ENCODE results near the gene POC1B. TPM values are rescaled to one million over a fixed set of nuclear protein-coding genes. Genes with fewer than 3 reads are reported as not detected.

The POC1B gene
- total RNA-seq, 2 donors from 2014 or later: 53.8 to 64.3 TPM

GRCh38 chr12:89504560-89505346 is 21.1 kb downstream of the POC1B start:
- Mint-ChIP-seq H3K36me3 (ENCODE audit: insufficient read depth in 2 of 2) (peaks cover 1 to 6% of the 10 kb centered on the region in 2 donors), H3K9me3 (no peaks in the 10 kb centered on the region), H3K4me3 (no peak overlapping the region), H3K27me3 (ENCODE audit: low read depth) (no peaks in the 10 kb centered on the region), H3K27ac (peak overlapping the region; percentile 27), H3K4me1 (ENCODE audit: low read depth) (peaks cover 6% of the 10 kb centered on the region)
- ATAC-seq (replicated peaks in 1 of 2): no peak
- no peak for DNase-seq

GRCh38 chr12:89501793-89502192 is 24.1 kb downstream of the POC1B start:
- Mint-ChIP-seq H3K27me3 (ENCODE audit: low read depth) (no peaks in the 10 kb centered on the region), H3K27ac (no peak overlapping the region)
- no peak for ATAC-seq (replicated peaks in 1 of 2)

GRCh38 chr12:89499857-89500256 is 26.0 kb downstream of the POC1B start:
- H3K4me3 Mint-ChIP-seq: no peak overlapping the region
- DNase-seq: no peak
- no peaks in the 10 kb centered on the region for H3K9me3 Mint-ChIP-seq

More at GRCh38 chr12:89501793-89502192, 24.1 kb downstream of the POC1B start:
- H3K36me3 Mint-ChIP-seq (ENCODE audit: insufficient read depth in 2 of 2): peaks cover 1 to 6% of the 10 kb centered on the region in 2 donors
- H3K4me3 Mint-ChIP-seq: no peak overlapping the region
- DNase-seq: no peak
- no peaks in the 10 kb centered on the region for H3K9me3 Mint-ChIP-seq
- peaks cover 6% of the 10 kb centered on the region for H3K4me1 Mint-ChIP-seq (ENCODE audit: low read depth)

GRCh38 chr12:89497467-89497866 is 28.4 kb downstream of the POC1B start:
- H3K4me1 Mint-ChIP-seq (ENCODE audit: low read depth): peaks cover 25% of the 10 kb centered on the region
- no peak overlapping the region for H3K27ac Mint-ChIP-seq
- H3K27me3 Mint-ChIP-seq (ENCODE audit: low read depth): no peaks in the 10 kb centered on the region
- no peak for ATAC-seq (replicated peaks in 1 of 2)
- H3K9me3 Mint-ChIP-seq: peaks cover 2 to 3% of the 10 kb centered on the region in 2 donors
- no peak overlapping the region for H3K4me3 Mint-ChIP-seq
- DNase-seq: no peak
- peaks cover 7 to 8% of the 10 kb centered on the region in 2 donors for H3K36me3 Mint-ChIP-seq (ENCODE audit: insufficient read depth in 2 of 2)

More at GRCh38 chr12:89499857-89500256, 26.0 kb downstream of the POC1B start:
- Mint-ChIP-seq H3K27me3 (ENCODE audit: low read depth) (no peaks in the 10 kb centered on the region), H3K4me1 (ENCODE audit: low read depth) (peaks cover 11% of the 10 kb centered on the region), H3K27ac (no peak overlapping the region), H3K36me3 (ENCODE audit: insufficient read depth in 2 of 2) (peaks cover 1 to 5% of the 10 kb centered on the region in 2 donors)
- ATAC-seq (replicated peaks in 1 of 2): no peak

GRCh38 chr12:89497005-89497404 is 28.8 kb downstream of the POC1B start:
- H3K36me3 Mint-ChIP-seq (ENCODE audit: insufficient read depth in 2 of 2): peaks cover 5 to 8% of the 10 kb centered on the region in 2 donors
- DNase-seq (no peak), ATAC-seq (replicated peaks in 1 of 2) (no peak)
- no peak overlapping the region for H3K27ac Mint-ChIP-seq
- no peaks in the 10 kb centered on the region for H3K27me3 Mint-ChIP-seq (ENCODE audit: low read depth)
- H3K9me3 Mint-ChIP-seq: peaks cover 2 to 3% of the 10 kb centered on the region in 2 donors
- peaks cover 25% of the 10 kb centered on the region for H3K4me1 Mint-ChIP-seq (ENCODE audit: low read depth)
- no peak overlapping the region for H3K4me3 Mint-ChIP-seq

GRCh38 chr12:89494411-89495231 is 31.2 kb downstream of the POC1B start:
- H3K27me3 Mint-ChIP-seq (ENCODE audit: low read depth): no peaks in the 10 kb centered on the region
- H3K27ac Mint-ChIP-seq: peak overlapping the region; percentile 85
- peak overlapping the region; percentile 61 to 72 for H3K4me3 Mint-ChIP-seq
- H3K9me3 Mint-ChIP-seq: peaks cover 2 to 3% of the 10 kb centered on the region in 2 donors
- peaks cover 8 to 10% of the 10 kb centered on the region in 2 donors for H3K36me3 Mint-ChIP-seq (ENCODE audit: insufficient read depth in 2 of 2)
- DNase-seq: peak; percentile 63 to 72
- H3K4me1 Mint-ChIP-seq (ENCODE audit: low read depth): peaks cover 25% of the 10 kb centered on the region
- ATAC-seq (replicated peaks in 1 of 2): peak; percentile 90 to 92

- peak overlapping the region; percentile 85 for H3K27ac Mint-ChIP-seq
- H3K4me1 Mint-ChIP-seq (ENCODE audit: low read depth): peaks cover 25% of the 10 kb centered on the region
- DNase-seq (no peak), ATAC-seq (replicated peaks in 1 of 2) (no peak)
- H3K27me3 Mint-ChIP-seq (ENCODE audit: low read depth): no peaks in the 10 kb centered on the region
- peaks cover 8 to 10% of the 10 kb centered on the region in 2 donors for H3K36me3 Mint-ChIP-seq (ENCODE audit: insufficient read depth in 2 of 2)
- peak overlapping the region; percentile 61 to 72 for H3K4me3 Mint-ChIP-seq
- peaks cover 2 to 3% of the 10 kb centered on the region in 2 donors for H3K9me3 Mint-ChIP-seq
These were observed 32.1 kb downstream of the POC1B start for GRCh38 chr12:89493670-89494302.

GRCh38 chr12:89492883-89493282 is 33.0 kb downstream of the POC1B start:
- peak overlapping the region; percentile 43 for H3K27ac Mint-ChIP-seq
- H3K4me3 Mint-ChIP-seq: no peak overlapping the region
- peaks cover 2 to 3% of the 10 kb centered on the region in 2 donors for H3K9me3 Mint-ChIP-seq
- peaks cover 8 to 10% of the 10 kb centered on the region in 2 donors for H3K36me3 Mint-ChIP-seq (ENCODE audit: insufficient read depth in 2 of 2)
- no peaks in the 10 kb centered on the region for H3K27me3 Mint-ChIP-seq (ENCODE audit: low read depth)
- ATAC-seq (replicated peaks in 1 of 2) (no peak), DNase-seq (no peak)
- H3K4me1 Mint-ChIP-seq (ENCODE audit: low read depth): peaks cover 25% of the 10 kb centered on the region

- H3K4me1 Mint-ChIP-seq (ENCODE audit: low read depth): peaks cover 22% of the 10 kb centered on the region
- no peak overlapping the region for H3K4me3 Mint-ChIP-seq
- H3K36me3 Mint-ChIP-seq (ENCODE audit: insufficient read depth in 2 of 2): peaks cover 7 to 8% of the 10 kb centered on the region in 2 donors
- H3K9me3 Mint-ChIP-seq: peaks cover 2 to 3% of the 10 kb centered on the region in 2 donors
- no peak overlapping the region for H3K27ac Mint-ChIP-seq
- DNase-seq: no peak
- no peak for ATAC-seq (replicated peaks in 1 of 2)
- no peaks in the 10 kb centered on the region for H3K27me3 Mint-ChIP-seq (ENCODE audit: low read depth)
These were observed 34.9 kb downstream of the POC1B start for GRCh38 chr12:89490922-89491321.

GRCh38 chr12:89486264-89486663 is 39.6 kb downstream of the POC1B start:
- Mint-ChIP-seq H3K36me3 (ENCODE audit: insufficient read depth in 2 of 2) (peaks cover 2 to 4% of the 10 kb centered on the region in 2 donors), H3K27me3 (ENCODE audit: low read depth) (no peaks in the 10 kb centered on the region), H3K4me3 (no peak overlapping the region), H3K4me1 (ENCODE audit: low read depth) (no peaks in the 10 kb centered on the region), H3K27ac (no peak overlapping the region), H3K9me3 (no peaks in the 10 kb centered on the region)
- no peak for DNase-seq
- no peak for ATAC-seq (replicated peaks in 1 of 2)

GRCh38 chr12:89484470-89484869 is 41.4 kb downstream of the POC1B start:
- H3K27ac Mint-ChIP-seq: no peak overlapping the region
- ATAC-seq (replicated peaks in 1 of 2) (no peak), DNase-seq (no peak)
- H3K27me3 Mint-ChIP-seq (ENCODE audit: low read depth): no peaks in the 10 kb centered on the region
- H3K4me1 Mint-ChIP-seq (ENCODE audit: low read depth): no peaks in the 10 kb centered on the region
- peaks cover 0 to 7% of the 10 kb centered on the region in 2 donors for H3K36me3 Mint-ChIP-seq (ENCODE audit: insufficient read depth in 2 of 2)
- H3K9me3 Mint-ChIP-seq: no peaks in the 10 kb centered on the region
- H3K4me3 Mint-ChIP-seq: no peak overlapping the region

- Mint-ChIP-seq H3K27ac (peak overlapping the region; percentile 42), H3K27me3 (ENCODE audit: low read depth) (no peaks in the 10 kb centered on the region), H3K4me1 (ENCODE audit: low read depth) (peaks cover 10% of the 10 kb centered on the region), H3K4me3 (no peak overlapping the region), H3K36me3 (ENCODE audit: insufficient read depth in 2 of 2) (peaks cover 3 to 8% of the 10 kb centered on the region in 2 donors), H3K9me3 (no peaks in the 10 kb centered on the region)
- ATAC-seq (replicated peaks in 1 of 2): no peak
- no peak for DNase-seq
These were observed 44.5 kb downstream of the POC1B start for GRCh38 chr12:89481213-89481914.
